Activated CD8-positive, alpha-beta memory T cell treated with anti-CD3 and anti-CD28 coated beads, Interleukin-2, amount 50 U/mL, for 48 hours (primary cell): ENCODE measurements around the gene STARD3.
"Not testable (repeated sequence)": the region's sequence is repeated elsewhere in the genome, so short reads cannot be mapped to it uniquely, and the experiment has no call there.

Source experiments
- DNase-seq: peaks from one replicate; pipeline ENCODE4 v3.0.0-alpha.2; 2020

Gene STARD3

DNA sequence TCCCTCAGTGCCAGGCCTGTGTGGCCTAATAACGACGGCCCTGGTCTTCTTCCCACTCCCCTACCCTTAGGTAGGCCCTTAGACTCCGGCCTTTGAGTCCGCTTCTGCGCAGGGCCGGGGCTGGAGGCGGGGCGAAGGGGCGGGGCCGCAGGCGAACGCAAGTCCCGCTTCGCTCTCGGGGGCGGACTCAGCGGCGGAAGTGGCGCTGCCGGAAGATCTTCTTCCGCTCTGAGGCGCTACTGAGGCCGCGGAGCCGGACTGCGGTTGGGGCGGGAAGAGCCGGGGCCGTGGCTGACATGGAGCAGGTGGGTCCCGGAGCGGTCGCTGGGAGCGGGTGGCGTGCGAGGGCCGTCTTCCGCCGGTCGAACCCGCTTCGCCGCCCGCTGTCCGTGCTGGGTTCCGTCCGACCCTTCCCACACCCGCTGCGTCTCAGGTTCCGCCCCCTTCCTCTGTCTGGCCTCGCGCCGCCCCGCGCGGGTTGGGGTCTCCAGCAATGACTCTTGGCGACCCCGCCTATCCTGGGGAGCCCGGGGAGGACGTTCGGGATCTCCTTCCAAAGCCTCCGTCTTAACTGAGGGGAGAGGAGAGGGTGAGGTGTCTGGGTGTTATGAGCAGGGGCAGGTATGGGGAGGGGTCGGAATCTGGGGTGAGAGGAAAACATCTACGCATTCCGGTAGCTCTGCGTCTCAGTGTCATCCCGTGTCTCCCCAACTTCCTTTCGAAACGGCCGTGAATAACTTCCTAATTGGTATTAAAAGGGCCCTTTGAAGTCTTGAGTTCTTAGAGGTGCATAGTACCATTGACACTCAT is at the start of gene STARD3:
Gene STARD3 (plus strand): TSS at position 218 of the 810 bp plus-strand sequence. CDS start 16,388 bp downstream, outside the sequence.
- DNase-seq = peak; percentile 94

DNA sequence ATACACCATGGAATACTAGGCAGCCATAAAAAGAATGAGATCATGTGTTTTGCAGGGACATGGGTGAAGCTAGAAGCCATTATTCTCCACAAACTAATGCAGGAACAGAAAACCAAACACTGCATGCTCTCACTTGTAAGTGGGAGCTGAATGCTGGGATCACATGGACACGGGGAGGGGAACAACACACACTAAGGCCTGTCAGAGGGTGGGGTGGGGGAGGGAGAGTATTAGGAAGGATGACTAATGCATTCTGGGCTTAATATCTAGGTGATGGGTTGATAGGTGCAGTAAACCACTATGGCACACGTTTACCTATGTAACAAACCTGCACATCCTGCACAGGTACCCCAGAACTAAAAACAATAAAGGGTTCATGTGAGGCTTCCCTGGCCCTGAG is 46.8 kb upstream of the STARD3 start:
- not testable (repeated sequence) for DNase-seq

DNA sequence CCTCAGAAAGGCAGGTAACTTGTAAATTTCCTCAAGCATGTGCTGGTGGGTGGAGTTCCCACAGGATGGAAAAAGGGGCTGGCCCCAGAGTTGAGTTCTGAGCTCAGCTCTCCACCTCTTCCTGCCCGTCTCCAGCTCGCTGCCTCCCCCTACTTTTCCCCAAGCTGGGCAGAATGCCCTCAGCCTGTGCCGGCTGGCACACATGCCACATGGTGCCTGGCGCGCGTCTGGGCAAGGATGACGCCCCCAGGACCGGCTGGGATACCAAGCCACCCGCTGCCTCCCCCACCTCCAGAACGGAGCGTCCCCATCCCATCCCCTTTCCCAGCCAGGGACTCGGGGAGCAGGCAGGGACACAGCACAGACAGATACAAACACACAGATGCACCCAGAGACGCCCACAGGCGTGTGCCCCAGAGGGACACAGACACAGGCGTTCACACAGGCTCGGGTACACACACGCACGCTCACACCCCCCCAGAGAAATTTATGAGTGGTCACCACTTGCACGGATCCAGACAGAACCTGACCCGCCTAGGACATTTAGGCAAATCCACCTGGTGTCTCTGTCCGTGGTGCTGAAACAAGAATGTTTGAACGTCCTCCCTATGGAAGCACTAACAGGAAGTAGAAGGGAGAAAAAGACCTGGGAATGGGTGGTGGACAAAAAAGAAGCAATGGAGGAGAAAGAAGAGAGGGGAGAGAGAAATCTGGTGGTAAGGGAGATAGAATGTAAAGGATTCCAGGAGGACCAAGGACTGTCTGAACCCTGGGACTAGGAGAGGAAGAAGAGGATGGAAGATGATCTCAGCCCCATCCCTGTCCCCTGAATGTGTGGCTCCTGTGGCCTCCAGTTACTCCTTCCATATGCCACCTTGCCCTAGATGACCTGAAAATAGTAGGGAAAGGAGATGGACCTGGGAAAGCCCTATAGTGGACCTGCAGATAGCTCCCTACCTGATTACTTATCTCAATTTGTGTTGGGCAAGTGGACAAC is 44.7 kb upstream of the STARD3 start:
- no peak for DNase-seq

DNA sequence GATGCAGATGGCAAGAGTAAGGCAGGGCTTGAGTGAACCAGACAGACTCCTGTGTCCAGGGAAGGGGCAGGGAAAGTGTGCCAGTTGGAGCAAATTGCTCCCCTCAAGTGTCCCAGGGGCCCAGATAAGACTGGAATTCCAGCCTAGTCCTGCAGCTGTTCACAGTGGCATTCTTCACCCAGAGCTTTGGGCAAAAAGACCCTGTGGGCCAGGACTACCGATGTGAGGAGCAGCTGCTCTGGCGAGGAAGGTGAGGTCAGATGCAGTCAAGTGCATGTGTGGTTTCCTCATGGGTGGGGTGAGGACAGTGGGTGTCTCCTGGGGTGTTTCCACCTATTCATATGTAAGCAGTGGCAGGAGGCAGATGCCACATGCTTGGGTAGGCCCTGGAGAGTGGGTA is 43.6 kb upstream of the STARD3 start:
- no peak for DNase-seq

DNA sequence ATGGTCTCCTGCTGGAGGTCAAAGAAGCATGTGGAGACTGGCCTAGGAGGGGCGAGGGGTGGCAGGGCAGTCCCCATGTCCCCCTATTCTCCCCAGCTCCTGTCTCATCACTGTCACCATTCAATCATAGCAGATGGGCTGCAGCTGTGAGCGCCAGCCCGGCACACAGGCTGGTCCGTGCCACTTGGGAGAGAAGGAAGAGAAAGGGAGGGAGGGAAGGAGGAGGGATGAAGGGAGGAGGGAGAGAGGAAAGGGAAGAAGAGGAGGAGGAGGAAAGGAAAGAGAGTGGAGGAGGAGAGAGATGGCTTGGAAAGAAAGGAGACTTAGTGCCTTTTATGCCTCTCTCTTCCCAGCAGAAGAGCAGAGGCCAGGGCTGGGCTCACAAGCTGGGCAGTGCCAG is 41.6 kb upstream of the STARD3 start:
- no peak for DNase-seq

DNA sequence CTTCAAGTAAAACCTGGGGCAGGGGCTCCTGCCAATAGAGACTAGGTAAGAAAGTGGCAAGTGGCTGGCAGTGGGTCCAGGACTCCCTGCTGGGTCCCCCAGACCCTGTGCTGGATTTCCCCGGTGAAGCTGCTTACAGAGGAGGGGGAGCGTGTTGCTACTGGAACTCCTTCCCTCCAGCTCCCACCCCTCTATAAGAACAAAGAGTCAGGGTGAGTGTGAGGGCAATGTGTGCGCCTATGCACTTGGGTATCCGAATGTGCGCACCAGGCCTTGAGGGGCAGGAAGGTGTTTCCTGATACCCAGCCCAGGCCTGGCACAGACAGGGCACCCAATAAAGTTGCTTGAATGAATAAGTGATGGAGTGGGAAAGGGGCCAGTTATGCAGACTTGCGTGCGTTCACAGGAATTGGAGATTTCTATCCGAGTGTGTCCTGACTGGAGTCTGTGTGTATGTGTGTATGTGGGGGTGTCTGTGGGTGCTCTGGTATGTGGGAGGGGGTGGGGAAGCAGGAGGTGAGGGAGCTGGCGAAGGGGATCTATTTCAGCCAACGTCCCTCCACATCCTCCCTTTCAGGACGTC is 40.9 kb upstream of the STARD3 start:
- no peak for DNase-seq

DNA sequence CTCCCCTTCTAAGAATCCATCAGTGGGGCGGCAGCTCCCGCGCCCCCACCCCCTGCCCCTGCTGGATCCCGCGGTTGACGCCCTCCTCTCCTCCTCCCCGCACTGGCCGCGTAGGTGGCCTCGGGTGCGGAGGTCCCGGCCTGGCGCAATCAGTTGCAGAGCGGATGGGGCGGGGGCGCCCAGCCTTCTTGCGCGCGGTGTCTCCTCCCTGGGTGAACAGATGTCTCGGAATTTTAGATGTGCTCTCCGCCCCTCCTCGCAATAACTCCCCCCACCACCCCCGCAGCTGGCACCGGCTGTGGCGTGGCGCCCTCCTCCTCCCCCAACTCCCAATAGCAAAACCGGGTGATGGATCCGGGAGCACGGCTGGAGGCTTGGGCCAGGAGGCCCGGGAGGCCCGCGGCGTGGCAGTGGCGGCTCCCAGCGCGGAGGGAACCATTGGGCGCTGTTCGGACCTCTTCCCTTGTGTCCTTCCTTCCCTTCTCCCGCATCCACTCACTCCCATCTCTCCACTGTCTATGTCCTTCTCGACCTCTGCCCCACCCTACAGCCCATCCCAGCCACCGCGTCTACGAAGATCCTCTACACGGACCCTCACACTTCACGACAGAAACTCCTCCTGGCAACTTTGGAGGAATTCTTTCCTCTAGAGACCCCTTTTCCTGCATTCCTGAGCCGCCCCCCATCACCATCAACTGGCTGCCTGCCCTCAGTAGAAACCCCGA is 40.2 kb upstream of the STARD3 start:
- no peak for DNase-seq

DNA sequence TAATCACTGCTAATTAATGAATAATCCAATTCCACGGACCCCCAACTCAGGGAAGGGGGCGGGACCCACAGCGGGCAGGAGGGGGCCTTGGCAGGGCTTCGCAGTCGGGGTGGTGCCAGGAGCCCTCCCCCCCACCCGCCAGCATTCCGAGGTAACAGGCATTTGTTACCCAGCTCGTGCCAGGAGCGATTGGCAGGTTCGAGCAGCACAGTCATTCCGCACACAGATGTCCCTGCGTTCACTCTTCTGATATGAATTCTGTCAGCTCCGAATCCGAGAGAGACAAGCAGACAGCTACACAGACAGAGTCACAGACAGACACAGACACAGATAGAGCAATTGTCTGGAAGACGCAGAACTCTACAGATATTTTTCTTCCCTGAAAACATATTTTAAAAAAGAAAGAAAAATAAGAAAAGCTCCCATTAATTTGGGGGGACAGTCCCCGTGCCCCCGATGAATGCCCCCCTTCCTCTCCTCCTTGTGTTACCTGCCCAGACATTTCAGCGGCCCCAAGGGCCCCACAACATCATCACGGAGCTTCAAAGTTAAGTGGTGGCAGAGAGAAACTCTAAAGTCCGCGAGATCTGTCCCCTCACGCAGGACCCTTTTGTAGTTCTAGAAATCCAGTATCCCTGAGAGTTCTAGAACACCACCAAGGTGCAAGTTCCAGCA is 39.4 kb upstream of the STARD3 start:
- no peak for DNase-seq

DNA sequence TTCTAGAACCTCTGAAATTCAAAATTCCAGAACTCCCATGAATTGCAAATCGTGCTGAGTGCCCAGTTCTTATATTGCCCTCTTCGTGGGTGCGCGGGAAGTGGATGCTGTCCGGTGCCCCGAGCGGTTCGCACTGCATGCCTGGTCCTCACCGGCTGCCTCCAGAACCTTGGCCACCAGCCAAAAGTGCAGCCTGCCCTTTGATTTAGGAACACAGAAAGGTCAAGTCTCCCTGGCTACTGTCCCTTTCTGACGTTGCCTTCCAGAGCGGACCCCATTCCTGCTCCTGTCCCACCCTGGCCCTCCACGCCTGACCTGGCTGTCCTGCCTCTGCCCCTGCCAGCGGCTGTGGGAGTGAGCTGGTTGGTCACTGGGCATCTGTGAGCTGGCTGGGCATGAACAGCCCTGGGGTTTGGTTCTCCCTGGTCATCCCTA is 38.9 kb upstream of the STARD3 start:
- DNase-seq = no peak

DNA sequence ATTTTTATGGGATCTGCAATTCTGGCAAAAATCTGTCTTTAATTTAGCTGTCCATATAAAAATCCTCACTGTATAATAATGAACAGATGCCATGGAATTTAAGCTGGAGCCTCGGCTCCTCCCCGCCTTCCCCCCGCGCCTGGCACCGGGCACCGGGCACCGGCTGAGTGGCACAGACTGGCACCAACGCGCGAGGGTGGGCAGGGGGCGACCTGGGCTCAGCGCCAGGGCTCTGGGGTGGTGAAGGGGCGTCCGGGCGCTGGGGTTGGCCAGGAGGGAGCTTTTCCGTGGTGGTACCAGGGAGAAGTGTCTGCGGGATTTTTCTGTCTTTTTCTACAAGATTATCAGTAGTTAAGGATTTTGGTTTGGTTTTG is 38.3 kb upstream of the STARD3 start:
- no peak for DNase-seq

DNA sequence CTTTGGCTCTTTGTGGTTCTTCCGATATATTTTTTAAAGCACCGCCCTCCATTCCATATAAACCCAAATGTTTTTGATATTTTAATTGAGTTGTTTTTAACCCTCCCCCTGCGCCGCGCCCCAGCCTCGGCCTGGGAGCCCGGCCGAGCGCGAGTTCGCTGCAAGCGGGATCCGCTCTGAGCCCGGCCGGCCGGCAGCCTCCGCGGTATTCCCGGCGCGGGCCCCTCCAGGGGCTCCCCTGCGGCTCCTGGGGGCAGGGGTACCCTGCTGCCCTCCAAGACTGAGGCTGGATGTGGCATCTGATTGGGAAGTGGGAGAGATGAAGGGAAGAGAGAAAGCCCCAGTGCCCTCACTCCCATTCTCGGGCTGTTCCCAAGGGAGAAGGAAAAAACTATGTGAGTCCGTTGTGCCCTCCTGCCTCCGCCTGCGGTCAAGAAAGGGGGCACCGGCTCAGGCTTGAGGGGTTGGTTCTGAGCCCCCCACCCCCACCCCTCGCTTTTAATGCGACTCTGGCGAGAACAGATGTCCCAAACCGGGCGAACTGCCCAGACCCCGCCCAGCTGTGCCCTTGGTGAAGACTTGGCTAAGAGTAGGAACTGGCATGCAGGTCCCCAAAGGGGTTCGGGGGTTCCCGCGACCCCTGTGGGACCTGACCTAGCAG is 37.8 kb upstream of the STARD3 start:
- no peak for DNase-seq

DNA sequence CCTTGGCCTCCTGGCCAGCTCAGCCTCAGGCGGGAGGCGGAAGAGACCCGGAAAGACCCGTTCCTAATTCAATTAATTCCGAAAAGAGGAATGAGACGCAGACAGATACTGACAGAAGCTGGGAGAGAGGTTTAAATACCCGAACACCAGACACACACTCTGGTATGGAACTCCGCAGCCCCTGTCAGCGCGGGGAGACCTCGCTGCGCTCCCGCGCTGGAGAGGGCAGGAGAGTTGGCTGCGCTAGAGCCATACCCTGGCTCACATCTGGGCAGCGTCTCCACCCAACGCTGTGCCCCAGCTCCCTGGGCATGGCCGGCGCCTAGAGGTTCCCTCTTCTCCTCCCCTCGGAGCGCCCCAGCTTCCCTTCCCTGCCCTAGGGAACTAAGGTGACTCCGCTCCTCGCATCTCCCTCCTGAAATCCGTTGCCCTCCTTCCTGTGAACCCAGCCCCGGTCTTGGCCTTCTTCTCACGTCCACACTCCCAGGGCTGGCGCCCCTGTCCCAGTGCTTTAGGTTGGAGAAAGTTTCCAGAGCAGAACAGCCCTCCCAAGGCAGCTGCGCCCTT is 37.2 kb upstream of the STARD3 start:
- no peak for DNase-seq

DNA sequence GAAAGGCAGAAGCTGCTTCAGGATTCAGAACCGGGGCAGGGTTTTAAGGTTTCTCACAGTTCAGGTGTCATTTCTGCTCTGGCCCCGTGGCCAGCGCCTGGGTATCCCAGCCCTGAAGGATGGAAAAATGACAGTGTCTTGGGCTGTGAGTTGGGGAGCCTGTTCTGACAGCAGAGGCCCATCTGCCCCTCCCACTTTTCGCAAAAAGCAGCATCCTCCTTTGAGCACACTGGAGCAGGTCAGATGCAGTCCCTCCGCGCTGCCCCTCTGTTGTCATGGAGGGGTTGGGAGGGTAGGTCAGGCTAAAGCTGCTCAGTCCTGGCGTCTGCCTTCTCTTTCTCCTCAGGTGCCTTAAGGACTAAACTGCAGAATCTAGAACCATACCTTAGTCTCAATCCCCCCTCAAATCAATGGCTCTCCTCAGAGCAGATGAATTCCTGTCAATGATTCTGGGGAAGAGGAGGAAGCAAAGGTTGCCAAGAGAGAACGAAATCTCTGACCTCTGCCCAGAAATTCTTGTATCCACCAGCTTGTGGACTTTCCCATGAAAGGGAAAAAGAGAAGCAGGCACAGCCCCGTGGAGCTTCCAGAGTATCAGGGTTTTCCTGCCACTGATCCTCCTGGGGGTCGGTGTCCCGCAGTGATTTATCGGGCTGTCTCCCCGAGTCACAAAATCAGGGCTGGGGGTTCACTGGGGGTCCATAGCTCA is 36.5 kb upstream of the STARD3 start:
- DNase-seq = no peak

DNA sequence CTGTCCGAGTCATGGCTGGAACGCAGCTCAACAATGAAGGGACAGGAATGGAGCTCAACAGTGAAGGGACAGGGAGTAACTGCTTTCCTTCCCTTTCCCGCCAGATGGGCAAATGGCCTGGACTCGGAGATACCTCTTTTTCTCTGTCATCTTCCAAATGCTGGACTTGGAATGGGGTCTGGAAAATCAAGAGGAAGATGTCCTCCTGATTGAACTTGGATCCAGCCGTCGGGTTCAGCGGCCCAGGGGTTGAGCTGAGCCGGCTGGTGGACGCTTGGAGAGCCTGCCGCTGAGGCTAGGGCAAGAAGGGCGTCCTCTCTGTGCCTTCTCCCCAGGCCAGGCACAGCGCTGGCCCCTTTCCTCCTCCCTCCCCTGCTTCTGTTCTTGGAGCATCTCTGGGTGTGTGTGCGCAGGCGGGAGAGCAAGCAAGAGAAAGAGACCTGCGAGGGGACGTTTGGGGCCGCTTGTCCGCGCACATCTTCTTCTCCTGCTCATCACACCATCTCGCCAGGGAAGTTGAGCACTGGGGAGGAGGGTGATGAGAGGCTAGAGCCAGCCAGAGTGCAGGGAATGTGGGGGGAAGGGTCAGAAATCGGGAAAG is 35.8 kb upstream of the STARD3 start:
- no peak for DNase-seq

DNA sequence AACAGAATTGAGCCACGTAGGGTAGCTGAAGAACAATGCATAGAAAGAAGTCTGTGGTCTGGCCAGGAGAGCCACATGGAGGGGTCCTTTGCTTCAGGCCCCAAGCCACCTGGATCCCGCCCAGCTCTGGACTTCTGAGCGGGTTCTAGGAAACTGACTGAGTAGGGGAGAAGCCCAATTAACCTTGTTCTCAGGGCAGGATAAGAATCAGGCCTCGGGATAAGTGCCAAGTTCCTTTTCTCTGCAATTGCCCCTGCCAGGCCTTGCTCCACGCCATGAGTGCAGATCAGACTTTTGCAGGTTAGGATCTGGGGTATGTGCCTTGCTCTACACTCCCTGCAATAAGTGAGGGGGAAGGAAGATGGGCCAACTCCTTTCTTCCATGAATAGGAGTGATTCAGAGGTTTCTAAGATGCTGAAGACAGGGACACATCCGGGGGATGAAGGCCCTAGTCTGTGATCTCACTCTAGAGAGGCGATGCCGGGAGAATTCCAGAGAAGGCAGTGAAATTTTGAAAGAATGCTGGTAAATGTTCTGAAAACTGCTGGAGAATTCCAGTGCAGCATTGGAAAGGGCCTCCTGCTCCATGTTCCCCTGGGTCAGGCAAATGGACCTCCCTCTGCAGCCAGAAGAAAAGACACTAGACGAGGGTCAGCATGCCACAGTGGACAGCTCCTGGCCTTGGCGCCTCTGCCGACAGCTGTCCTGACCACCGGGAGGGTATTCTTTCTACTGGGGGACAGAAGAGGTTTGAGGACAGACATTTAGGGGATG is 35.0 kb upstream of the STARD3 start:
- no peak for DNase-seq

DNA sequence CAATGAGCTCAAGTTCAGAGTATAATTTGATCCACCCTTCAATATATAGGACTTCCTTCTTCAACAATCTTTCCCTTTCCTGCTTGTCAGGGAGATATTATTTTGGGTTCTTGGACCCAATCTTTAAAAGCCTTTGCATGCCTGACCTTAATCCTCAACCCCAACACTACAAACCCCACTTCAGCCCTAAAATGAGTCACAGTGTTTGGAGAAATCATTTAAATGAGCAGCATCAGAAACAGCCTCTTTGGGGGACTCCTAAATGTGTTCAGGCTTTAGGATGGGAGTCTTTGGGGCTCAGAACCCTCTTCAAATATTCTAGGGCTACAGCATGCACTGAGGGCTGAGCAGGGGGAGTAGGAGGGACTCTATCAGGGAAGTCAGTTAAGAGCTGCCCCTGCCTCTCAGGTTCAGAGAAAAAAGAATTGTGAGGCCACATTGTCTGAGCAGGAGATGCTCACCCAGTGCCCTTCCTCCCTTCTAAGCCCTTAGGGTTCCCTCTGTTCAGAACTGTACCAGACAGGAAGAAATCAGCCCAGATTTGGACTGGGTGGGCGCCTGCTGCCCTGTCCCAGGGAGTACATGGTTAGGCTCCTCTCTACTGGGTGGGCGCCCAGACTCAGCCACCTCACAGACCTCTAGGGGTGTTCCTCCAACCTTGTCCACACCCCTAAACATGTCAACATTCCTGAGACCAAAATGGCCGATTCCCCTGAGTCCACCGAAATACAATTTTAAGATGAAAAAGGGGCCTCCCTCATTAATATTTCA is 34.2 kb upstream of the STARD3 start:
- DNase-seq = no peak

DNA sequence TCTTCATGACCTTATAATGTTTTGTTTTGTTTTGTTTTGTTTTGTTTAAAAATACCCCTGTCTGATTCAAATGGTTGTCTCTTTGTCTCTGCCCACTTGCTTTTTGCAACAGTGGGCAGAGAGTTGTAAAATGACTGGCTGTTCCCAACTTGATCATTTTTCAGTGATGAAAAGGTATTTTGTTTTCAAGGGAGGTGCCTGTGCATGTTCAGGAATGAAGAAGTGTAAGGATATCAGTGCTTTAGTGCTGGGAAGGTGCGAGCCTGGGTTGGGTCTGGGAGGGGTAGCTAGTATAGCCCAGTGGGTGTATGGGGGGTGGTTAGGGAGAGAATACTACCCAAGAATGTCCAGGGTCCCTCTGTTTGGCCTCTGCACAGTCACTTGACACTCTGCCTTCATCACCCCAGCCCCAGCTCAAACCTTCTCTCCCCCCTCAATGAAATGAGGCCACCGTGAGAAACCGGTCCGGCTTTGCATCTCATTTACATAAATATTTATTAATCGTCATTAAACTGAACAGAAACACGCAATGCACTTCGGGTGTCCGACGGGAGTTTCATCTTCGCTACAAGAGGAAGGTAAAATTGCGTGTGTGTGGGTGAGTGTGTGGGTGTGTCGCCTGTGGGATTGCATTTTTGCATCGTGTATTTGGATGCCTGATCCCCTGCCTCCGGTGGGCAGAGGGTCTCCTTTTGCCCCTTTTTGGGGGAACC is 33.5 kb upstream of the STARD3 start:
- DNase-seq = no peak
